HK-2 (cell line): ENCODE measurements around the gene PPIL6.
A peak's percentile ranks its signal among the peaks of the same experiment; 100 is the strongest.

Experiments used
- DNase-seq: peaks from one replicate; pipeline ENCODE4 v3.0.0-alpha.2; 2018; ENCODE audit not compliant: unreplicated experiment

The PPIL6 gene

DNA sequence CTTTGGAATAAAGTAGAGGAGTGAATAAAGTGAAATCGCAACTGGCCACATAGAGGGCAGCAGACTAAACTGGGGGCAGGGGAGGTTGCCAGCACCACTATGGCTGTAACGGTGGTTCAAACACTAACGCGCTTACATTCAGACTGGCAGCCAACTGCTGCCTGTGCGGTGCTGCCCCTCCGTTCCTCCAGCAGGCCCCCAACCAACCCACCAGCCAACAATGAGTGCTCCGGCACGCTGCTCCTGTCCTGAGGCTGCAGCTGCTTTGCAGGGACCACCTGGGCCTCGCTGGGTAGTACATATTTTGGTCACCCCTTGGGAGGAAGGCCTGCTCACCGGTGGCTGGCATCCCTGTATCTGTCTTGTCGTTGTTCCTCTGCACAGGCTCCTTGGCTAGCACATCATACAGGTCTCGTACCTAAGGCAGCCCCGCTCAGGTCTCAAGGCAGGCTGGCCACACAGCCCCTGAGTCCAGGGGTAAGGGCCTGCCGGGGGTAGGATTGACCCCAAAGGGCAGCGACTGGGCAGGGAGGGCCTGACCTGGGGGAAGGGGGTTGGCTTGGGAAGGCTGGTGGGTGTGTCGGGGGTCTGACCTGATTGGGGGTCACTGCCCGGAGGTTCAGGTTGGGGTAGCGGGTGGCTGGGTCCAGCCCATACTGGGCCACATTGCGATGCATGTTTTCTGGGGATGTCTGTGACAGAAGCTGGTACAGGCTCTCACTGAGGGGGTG is 8.8 kb upstream of the PPIL6 start:
- DNase-seq: no peak

DNA sequence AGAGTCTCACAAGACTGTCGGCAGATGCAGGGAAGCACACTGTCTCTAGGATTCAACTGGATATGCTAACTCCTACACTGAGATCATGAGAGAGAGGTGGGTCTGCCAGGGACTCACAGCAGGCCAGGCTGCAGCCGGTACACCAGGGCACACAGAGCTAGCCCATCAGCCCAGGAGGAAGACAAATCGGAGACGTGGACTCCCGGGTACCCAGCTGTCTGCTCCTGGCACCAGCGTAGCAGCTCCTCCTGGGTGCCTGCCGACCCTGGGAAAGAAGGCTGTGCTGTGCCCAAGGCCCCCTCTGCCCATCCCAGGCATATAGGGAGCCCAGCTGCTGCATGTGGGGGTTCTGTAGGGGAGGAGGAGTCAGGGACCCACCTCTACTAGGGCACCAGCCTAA is 8.2 kb upstream of the PPIL6 start:
- no peak for DNase-seq

- peak; percentile 35 for DNase-seq
Measured at GRCh38 chr6:109447878-109448555, 7.6 kb upstream of the PPIL6 start.

DNA sequence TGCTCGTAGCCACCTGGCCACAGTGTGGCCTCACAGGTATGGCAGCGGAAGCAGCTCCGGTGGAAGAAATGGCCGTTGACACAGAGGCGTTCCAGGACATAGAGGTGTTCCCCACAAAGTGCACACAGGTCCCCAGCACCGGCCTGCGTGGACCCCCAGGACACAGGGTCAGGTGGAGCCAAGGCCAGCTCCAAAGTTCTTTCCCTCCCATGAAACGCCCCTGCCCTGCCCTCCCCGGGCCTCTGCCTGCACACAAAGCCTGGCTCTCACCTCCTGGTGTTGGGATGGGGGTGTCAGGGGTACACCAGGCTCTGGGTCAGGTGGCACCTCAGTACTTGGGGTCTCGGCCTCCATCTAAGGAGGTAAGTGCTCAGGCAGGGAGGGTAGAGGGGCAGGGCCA is 6.7 kb upstream of the PPIL6 start:
- DNase-seq: no peak

DNA sequence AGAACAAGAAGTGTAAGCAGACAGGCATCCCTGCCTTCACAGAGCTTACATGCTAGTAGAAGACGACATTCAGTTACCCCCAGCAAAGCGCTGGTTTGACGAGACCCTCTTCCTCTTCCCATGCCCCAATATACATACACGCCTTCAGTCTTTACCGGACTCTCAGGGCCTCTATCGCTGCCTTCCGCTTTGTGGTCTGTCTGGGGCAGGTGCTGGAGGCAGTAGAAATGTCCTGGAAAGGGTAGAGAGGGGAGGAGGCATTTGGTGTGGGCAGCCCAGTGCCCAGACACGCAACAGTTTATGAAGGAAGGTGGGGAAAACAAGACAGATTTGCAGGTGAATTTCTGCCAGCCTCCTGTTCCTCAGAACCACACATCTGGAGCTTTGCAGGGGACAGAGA is 6.1 kb upstream of the PPIL6 start:
- DNase-seq: no peak

GRCh38 chr6:109446072-109446471 is 5.6 kb upstream of the PPIL6 start:
- DNase-seq: no peak

DNA sequence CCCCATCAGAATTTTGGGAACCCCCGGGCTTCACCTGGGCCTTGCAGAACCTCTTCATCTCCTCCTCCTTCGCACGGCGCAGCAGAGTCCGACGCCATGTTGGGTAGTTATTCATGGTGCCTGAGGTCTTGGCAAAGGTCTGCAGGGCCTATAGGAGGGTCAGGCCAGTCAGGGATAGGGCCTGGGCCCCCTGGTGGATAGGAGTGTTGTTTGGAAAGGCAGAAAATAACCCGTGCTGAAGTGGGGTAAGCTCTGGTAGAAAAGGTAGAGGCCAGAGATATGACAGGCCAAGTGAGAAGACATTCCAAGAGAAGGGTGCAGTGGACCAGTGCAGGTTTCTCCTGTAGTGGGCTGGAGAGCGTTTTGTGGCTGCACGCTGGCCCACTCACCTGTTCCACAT is 5.0 kb upstream of the PPIL6 start:
- DNase-seq: no peak

DNA sequence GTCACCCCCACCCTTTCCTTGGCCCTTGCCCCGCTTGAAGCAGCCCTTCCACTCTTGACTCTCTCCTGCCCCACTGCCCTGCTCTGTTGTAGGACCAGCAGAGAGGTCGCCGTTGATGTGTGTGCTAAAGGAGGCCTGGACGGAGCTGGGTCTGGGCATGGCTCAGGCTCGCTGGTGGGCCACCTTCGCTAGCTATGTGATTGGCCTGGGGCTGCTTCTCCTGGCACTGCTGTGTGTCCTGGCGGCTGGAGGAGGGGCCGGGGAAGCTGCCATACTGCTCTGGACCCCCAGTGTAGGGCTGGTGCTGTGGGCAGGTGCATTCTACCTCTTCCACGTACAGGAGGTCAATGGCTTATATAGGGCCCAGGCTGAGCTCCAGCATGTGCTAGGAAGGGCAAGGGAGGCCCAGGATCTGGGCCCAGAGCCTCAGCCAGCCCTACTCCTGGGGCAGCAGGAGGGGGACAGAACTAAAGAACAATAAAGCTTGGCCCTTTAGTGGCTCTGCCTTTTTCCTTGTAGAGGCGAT is 3.1 kb upstream of the PPIL6 start:
- DNase-seq: no peak

- no peak for DNase-seq
Measured at GRCh38 chr6:109442393-109442924, 2.0 kb upstream of the PPIL6 start.

DNA sequence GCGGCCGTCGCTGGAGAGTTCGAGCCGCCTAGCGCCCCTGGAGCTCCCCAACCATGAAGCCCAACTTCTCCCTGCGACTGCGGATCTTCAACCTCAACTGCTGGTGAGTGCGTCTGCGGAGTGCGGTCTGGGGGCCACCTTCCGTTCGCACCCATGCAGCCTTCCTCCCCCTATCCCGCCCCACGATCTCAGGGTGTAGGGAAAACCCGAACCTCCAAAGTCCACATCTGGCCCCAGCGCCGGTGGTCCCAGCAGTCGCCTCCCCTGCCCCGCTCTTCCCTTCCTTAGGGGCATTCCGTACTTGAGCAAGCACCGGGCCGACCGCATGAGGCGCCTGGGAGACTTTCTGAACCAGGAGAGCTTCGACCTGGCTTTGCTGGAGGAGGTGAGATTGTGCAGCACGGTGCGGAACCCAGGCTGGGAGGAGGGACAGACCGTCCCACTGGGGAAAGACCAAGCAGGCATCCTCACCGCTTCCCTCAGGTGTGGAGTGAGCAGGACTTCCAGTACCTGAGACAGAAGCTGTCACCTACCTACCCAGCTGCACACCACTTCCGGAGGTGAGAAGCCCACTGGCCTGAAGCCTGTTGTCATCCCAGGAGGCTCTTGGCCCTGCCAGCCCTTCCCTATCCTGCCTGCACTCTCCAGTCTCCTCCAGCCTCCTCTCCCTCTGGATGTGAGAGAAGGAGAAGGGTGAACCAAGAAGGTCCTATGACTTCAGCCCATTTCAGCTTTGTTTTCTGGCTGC is 815 bp upstream of the PPIL6 start:
- DNase-seq: peak; percentile 64

DNA sequence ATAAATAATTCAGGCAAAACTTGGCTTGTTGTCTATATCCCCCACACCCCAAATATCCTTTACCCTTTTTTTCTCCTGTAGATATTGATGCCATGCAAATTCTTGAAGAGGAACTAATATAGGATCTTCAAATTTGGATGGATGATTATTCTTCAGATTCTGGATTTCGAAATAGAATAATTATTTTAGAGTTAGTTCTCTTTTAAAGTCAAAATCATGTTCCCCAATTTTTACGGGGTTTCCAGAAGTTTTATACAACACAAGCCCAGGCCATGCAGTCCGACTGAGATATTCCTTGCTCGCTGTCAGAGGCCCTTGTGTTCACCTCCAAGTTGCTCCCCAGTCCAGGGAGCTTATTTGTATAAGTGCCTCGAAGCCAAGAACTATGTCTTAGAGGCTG is 4.4 kb downstream of the PPIL6 start:
- no peak for DNase-seq

GRCh38 chr6:109434456-109434855 is 6.0 kb downstream of the PPIL6 start:
- no peak for DNase-seq

DNA sequence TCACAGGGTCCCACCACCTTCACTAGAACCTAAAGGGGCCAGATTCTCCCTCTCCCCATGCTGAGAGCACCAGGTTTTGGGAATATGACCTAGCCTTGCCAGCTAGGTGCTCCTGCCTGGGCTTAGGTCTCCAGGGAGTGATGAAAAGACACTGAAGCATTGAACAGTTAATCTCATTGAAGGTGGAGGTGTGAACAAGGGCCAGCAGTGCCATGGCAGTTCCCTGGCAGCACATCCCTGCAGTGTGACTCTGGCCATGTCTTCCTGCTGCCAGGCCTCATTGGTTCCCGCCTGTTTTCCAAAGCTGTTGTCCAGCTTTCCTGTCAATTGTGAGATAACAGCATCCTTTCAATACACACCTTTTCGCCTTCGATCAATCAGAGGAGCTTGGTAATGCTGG is 10.9 kb downstream of the PPIL6 start:
- DNase-seq: no peak

DNA sequence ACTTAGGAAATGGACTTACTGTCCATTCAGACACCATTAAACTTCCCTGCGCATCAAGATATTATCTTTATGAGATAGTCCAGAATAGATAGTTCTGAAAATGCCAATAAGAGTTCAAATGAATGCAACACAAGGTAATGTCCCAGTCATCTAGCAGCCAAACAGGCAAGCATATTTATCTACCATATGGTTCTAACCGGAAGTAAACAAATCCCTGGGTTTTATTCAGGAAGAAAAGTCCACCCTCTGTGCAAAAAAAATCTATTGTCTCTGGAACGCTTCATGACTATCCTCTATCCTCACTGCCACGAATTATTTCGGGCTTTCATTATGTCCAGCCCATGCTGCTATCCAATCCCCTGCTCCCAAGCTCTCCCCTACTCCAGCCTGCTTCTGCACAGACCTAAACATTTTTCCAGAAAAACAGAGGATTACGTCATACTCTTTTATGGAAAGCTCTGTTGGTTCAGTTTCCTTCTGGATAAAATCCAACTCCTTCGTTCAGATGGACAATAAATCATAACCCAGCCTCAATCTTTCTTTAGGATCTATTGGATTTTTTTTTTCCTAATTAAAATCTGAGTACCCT is 11.4 kb downstream of the PPIL6 start:
- DNase-seq: no peak

DNA sequence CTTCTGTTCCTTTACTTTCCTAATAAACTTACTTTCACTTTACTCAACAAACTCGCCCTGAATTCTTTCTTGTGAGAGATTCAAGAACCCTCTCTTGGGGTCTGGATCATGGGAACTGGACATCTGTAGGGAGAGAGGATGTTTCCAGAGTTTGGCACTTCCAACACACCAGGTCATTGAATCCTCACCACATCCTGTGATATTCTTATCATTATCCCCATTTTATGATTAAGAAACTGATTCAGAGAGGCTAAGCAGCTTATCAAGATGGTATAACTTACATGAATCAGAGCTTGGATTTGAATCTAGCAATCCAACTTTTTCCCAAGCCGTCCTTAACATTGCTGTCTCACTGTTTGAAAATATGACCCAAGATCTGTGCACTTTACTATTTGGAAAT is 15.5 kb downstream of the PPIL6 start:
- no peak for DNase-seq

GRCh38 chr6:109421184-109421583 is 19.2 kb downstream of the PPIL6 start:
- DNase-seq: no peak

DNA sequence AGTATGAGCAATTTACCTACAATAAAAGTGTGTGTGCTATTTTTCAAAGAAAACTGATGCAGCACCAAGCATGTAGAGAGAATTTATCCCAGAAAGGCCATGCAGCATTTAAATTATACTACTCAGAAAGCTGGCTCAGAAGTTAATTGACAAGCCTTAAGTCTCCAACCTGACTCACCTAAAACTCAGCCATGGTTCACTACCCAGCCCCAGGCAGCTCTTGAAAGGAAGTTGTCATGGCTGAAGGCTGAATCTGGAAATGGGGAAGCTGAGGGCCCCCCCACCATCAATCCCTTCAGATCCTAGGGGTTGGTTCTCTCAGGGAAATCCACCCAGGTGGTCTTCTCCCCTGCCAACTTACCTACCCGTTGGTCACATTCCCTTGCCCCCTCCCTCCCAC is 19.7 kb downstream of the PPIL6 start:
- peak; percentile 44 for DNase-seq

DNA sequence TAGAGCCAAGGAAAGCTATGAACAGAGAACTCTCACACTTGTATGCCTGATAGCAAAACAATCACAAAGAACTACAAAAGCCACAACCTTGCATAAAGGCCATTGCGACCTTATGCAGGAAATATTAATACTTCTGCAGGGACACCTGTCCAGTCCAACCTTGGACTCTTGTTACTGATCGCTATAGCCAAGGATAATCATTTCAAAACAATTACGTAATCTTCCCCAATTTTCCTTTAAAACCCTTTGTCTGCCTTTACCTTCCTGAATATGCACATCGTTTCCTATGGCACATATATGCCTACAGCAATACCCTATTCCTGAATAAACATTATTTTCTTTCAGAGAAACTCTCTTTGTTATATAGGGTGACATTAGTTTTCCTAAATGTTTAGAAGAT is 22.8 kb downstream of the PPIL6 start:
- no peak for DNase-seq

DNA sequence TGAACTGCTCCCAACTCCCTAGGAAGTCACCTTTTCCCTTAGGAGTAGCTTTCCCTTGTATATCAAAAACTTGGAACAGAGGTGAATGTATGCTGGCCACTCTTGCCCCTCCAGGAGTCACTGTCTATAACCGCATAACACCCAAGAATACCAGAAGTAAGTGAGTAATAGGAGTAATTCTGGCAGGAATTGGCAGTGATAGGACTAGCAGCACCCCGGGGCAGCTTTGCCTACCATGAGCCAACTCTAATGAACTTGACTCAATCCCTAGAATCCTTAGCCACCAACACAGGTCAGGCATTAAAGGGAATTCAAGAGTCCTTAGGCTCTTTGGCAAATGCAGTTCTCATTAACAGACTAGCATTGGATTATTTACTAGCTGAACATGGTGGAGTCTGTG is 29.4 kb downstream of the PPIL6 start:
- no peak for DNase-seq

DNA sequence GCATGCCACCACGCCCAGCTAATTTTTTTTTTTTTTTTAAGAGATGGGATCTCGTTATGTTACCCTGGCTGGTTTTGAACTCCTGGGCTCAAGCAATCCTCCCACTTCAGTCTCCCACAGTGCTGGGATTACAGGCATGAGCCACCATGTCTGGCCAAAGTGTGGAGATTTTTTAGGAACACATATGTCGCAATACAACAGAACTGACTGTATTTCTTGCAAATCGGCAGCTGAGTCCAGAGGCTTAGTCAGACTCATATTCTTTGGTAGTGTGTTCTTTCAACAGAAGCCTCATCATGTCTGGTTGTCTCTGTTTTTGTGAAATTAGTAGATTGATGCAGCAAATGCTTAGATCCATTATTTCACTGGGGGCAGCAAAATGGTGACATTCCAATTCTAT is 34.2 kb downstream of the PPIL6 start:
- no peak for DNase-seq

GRCh38 chr6:109397020-109397419 is 43.4 kb downstream of the PPIL6 start:
- no peak for DNase-seq

DNA sequence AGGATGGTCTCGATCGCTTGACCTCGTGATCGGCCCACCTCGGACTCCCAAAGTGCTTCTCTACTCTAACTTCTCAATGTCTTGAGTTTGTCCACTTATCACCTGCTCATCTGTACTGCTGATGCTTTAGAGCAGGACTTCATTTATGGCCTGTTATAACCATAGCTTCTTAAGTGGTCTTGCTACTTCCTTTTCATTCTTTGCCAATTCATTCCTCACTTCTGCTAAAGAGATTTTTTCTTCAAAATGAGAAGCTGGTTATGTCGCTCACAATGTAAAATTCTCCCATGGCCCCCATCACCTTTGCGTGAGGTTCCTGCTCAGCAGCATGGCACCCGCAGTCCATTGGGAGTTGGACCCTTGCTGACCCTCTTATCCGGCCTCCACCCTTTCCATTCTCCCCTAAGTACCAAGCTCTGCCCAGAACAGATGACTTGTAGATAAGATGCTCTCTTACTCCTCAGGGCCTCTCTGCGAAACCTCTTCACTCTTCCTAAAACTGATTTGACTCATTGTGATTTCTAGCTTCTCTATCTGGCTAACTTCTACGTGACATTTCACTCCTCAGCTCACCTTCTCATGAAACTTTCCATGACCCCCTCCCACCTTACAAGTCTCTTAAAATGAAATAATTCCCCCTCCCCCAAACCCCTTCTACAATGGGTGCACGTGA is 44.2 kb downstream of the PPIL6 start:
- DNase-seq: no peak
